HL-60/S4 (cell line): Measurements from ENCODE around the gene IFNG-AS1.

Source experiments
- in situ Hi-C: fragments of 300-500 bp; cut with MboI; formaldehyde crosslinking; loops from 2 replicates; pipeline ENCODE4 v1.14.3; 2022; ENCODE audit warnings: low sequenced_read_pairs

Gene IFNG-AS1

DNA sequence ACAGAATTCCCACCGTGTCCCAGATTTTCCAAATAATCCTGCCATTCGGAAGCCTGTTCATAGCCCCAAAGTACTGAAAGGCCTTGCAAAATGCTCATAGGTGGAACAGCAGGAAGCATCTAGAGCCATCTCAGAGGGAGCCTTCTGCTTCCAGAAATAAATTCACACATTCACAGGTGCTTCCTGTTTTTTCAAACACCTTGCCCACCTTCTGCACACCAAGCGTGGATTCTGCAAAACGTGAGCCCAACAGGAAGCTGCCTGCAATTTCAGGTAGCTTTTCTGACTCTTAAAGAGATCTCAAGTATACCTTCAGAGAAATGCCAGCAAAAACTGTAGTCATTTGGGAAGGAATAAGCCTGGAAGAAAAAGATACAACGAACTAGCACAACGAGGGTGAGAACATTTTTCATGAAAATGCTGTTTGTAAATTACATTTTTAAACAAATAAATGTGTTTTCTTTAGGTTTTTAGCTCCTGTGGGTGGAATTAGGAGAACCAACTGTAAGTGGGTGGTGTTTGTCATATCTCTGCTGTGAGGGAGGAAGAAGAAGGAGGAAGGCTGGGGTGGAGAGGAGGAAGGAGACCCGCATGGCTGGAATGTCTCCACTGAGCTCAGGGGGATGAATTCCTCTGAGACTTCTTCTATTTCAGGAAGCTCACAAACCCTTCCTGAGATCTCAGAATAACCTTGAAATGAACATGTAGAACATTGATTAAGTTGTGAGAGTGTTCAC is at the start of gene IFNG-AS1:
IFNG-AS1 (plus strand) TSS at position 264 of the 737 bp plus-strand sequence.
- in situ Hi-C loops: no loop called here

DNA sequence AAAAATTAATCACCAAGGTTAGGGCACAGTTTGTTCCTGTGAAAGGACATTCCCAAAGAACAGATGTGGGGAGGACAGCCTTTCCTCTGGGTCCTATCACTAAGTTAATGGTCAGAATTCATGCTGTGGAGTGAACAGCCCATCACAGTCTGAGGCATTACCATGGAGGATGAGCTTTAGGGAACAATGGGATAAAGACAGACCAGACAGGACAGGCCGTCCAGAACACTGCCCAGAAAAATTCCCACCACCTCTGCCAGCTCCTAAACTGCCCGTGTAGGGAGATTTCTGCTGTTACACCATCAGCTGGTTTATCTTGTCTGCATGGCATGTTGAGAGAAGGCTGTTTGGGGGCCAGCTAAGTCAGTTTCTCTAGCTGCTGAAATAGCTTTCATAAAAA is 49.6 kb upstream of the IFNG-AS1 start:
- in situ Hi-C loops: loop anchor here (25.0 kb wide), 1 partner anchor 577 kb away; no protein-coding TSS in a partner anchor

- in situ Hi-C loops: loop anchor here (25.0 kb wide), 1 partner anchor 579 kb away; no protein-coding TSS in a partner anchor
Observed at GRCh38 chr12:67940780-67941243, 48.4 kb upstream of the IFNG-AS1 start.

GRCh38 chr12:67942724-67943123 is 46.5 kb upstream of the IFNG-AS1 start:
- in situ Hi-C loops: loop anchor here (25.0 kb wide), 1 partner anchor 580 kb away; no protein-coding TSS in a partner anchor

- in situ Hi-C loops: loop anchor here (25.0 kb wide), 1 partner anchor 581 kb away; no protein-coding TSS in a partner anchor
Observed at GRCh38 chr12:67943141-67943892, 45.9 kb upstream of the IFNG-AS1 start.

GRCh38 chr12:67944093-67944492 is 45.2 kb upstream of the IFNG-AS1 start:
- in situ Hi-C loops: loop anchor here (25.0 kb wide), 1 partner anchor 582 kb away; no protein-coding TSS in a partner anchor

- in situ Hi-C loops: no loop called here
Observed at GRCh38 chr12:67952787-67953186, 36.5 kb upstream of the IFNG-AS1 start.

DNA sequence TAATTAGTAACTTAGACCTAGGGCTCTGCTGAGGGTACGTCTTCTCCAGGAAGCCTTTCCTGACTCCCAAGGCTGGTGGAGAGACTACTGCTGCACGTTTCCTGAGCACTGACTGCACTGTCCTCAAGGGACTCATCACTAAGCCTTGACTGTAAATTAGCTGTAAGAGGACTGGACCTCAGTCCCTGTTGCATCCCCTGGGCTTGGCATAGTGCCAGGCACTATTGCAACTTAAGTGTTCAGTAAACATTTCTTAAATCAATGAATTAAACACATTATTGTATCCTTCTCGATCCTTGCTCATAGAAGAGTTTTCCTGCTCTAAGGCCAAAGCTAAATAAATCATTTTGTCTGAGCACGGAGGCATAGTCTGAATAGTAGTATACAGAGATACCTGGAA is 31.9 kb upstream of the IFNG-AS1 start:
- in situ Hi-C loops: no loop called here

GRCh38 chr12:67958187-67958586 is 31.1 kb upstream of the IFNG-AS1 start:
- in situ Hi-C loops: no loop called here

GRCh38 chr12:67964456-67964855 is 24.8 kb upstream of the IFNG-AS1 start:
- in situ Hi-C loops: no loop called here

- in situ Hi-C loops: no loop called here
Observed at GRCh38 chr12:67966560-67966959, 22.7 kb upstream of the IFNG-AS1 start.

GRCh38 chr12:67968321-67968720 is 20.9 kb upstream of the IFNG-AS1 start:
- in situ Hi-C loops: no loop called here

DNA sequence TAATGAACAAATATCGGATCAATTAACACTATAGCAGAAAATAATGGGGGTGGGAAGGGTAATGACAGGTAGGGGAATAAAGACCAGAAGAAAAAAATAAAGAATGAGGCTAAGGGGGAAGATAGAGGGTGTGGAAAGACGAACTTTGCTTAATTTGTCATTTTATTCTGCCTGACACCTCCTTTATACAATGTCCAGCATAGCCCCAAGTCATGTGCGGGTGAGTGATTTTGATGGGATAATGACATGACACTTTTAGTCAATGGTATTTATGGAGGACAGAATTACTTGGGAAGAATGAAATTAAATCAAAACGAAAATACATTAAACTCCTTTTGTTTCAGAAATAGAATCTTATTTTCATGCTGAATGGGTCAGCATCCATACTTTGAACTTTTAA is 20.5 kb upstream of the IFNG-AS1 start:
- in situ Hi-C loops: no loop called here

- in situ Hi-C loops: no loop called here
Observed at GRCh38 chr12:67969134-67969802, 20.0 kb upstream of the IFNG-AS1 start.

- in situ Hi-C loops: no loop called here
Observed at GRCh38 chr12:67977668-67978067, 11.6 kb upstream of the IFNG-AS1 start.

DNA sequence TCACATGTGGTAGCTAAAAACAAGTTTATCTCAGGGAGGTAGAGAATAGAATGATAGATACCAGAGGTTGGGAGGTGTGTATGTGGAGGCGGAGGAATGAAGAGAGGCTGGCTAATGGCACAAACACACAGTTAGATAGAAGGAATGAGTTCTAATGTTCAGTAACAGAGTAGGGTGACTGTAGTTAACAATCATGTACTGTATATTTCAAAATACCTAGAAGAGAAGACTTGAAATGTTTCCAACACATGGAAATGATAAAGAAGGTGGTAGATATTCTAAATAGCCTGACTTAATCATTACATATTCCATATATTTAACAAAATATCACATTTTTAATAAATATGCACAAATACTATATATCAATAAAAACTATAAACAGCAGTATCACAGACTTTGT is 8.9 kb upstream of the IFNG-AS1 start:
- in situ Hi-C loops: no loop called here

DNA sequence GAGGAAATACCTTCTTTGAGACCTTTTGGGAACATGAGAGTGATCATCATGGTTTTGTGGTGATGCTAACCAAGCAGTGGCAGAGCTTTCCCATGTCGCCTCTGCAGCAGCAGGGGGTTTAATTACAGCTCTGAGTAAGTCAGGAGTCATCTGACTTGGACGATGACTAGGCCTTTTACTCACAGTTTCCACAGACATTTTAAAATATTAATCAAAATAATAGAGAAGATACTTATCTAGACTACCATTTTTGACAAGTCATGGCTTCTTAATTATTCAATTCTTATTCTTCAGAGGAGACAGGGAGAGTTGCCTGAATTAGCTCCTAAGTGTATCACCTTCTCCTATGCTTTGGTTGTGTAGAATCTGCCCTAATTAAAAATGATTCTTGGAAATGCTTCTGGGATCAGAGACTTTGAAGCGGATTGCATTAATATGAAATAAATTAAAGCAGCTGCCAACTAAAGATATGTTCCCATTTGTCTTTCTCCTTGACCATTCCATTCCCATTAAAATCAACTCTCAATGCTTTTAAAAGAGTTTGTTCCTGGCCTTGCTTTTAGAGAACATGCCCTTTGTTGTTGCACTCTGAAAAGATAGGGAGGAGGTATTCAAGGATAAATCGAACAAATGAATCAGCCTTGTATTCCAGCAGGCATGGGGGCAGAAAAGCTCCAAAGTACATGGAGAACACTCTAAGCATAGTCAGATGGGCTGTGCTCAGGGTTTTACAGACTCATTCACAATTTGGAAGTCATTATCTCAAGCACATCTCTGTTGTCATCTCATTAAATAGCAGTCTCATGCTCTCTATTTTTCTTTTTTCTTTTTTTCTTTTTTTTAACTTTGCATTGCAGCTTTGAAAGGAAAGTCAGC is 7.7 kb upstream of the IFNG-AS1 start:
- in situ Hi-C loops: no loop called here

GRCh38 chr12:67982164-67982563 is 7.1 kb upstream of the IFNG-AS1 start:
- in situ Hi-C loops: no loop called here

GRCh38 chr12:67986632-67987031 is 2.6 kb upstream of the IFNG-AS1 start:
- in situ Hi-C loops: no loop called here

DNA sequence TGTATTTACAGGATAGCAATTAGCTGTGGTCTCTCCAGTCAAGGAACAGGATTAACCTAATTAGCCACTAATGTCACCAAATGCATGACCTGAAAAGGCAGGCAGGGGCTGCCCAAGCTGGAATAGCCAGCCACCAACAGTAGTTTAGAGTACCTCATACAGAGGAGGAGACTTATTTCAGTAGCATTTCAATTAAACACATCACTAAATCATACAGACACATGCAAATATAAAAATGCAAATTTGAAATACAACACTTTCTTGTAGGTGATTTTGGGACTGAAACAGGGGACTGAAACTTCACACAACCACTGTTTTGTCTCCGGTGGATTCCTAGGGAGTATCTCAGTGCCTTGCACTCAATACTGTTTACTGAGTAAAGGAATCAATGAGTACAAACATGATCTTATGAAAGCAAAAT is 636 bp upstream of the IFNG-AS1 start:
- in situ Hi-C loops: no loop called here
